K562 (cell line): ENCODE results near the gene FMN2. TPM values are rescaled to one million over a fixed set of nuclear protein-coding genes. Genes with fewer than 3 reads are reported as not detected.

Experiments
- ATAC-seq: fragments of 200-7000 bp; cut with Tn5 transposase; 3 replicates; pipeline ENCODE4 v1.9.1; 2020; ENCODE audit warnings: moderate library complexity
- BruUV-seq: library from RNA; stranded (reverse); fragments of 400-500 nt; replicated peaks from 2 replicates; lab custom pipeline; 2021; lab: Mats Ljungman, UMichigan
- CTCF ChIA-PET: fragments of 300-600 bp; formaldehyde crosslinking; extraction: SDS; loops from one replicate; lab custom pipeline; 2021; ENCODE audit warnings: low intra/inter-chr PET ratio; lab: Yijun Ruan, JAX
- POLR2A ChIA-PET: fragments of 300-600, 350-650 bp; sonication (Branson Sonifier 250); formaldehyde crosslinking; extraction: SDS; loops from one replicate; lab custom pipeline; 2021; ENCODE audit warnings: antibody characterized with exemption, inconsistent platforms; lab: Yijun Ruan, JAX
- DNase-seq, 4 experiments: peaks; one replicate each; pipeline versions ENCODE4 v3.0.0 to v3.0.0-alpha.2; 2011 to 2018; ENCODE audit warnings: low spot score in 3 of 4, mixed read lengths in 3 of 4; ENCODE audit errors: extremely low read depth in 1 of 4
- FAIRE-seq: peaks from 2 replicates; lab custom pipeline; 2011; peaks lifted over from hg19 to GRCh38; lab: Jason Lieb, UNC
- H2AFZ ChIP-seq: 2 replicates; pipeline ENCODE4 v1.6.0; 2011; ENCODE audit warnings: low read depth, low read length, control low read depth, inconsistent platforms
- H3K27ac ChIP-seq: fragments of 200-600 bp; 3 replicates; pipeline ENCODE4 v1.8.0; 2011; ENCODE audit warnings: low read depth, mild to moderate bottlenecking, control low read depth, inconsistent platforms, low read length, moderate library complexity, mixed read lengths; ENCODE audit errors: extremely low read depth
- H3K27me3 ChIP-seq, 2 experiments: fragments of 300-600 bp in 1 of 2; 2 replicates in 1 of 2; 3 replicates in 1 of 2; pipeline versions ENCODE4 v1.6.0 to v1.8.0; 2011; ENCODE audit warnings: inconsistent platforms in 2 of 2, low read length in 2 of 2, mild to moderate bottlenecking in 1 of 2, mixed read lengths in 1 of 2, moderate library complexity in 1 of 2; ENCODE audit not compliant: control insufficient read depth in 2 of 2, insufficient read depth in 2 of 2
- H3K36me3 ChIP-seq: fragments of 300-600 bp; 3 replicates; pipeline ENCODE4 v1.8.0; 2011; ENCODE audit warnings: mild to moderate bottlenecking, low read length, inconsistent platforms; ENCODE audit not compliant: control insufficient read depth, insufficient read depth
- H3K4me1 ChIP-seq, 2 experiments: fragments of 200-600 bp in 1 of 2; replicated peaks in 1 of 2; 2 replicates in 1 of 2; 3 replicates in 1 of 2; pipeline versions ENCODE4 v1.5.1 to v1.8.0; 2011; ENCODE audit warnings: inconsistent platforms in 2 of 2, low read length in 2 of 2, mild to moderate bottlenecking in 1 of 2, mixed read lengths in 1 of 2, moderate library complexity in 1 of 2; ENCODE audit not compliant: control insufficient read depth in 2 of 2, insufficient read depth in 2 of 2
- H3K4me2 ChIP-seq: 2 replicates; pipeline ENCODE4 v1.6.1; 2011; ENCODE audit warnings: low read length, control low read depth, inconsistent platforms, mixed read lengths; ENCODE audit not compliant: insufficient read depth
- H3K4me3 ChIP-seq: fragments of 200-600 bp; sonication (generic), shearing (Covaris generic); 2 replicates; pipeline ENCODE4 v1.5.1; 2016; ENCODE audit warnings: control low read depth, inconsistent platforms
- H3K79me2 ChIP-seq: fragments of 200-600 bp; 3 replicates; pipeline ENCODE4 v1.8.0; 2011; ENCODE audit warnings: low read length, inconsistent platforms; ENCODE audit not compliant: control insufficient read depth, insufficient read depth
- H3K9ac ChIP-seq, 2 experiments: 2 replicates each; pipeline versions ENCODE4 v1.6.0 to v1.6.1; 2011; ENCODE audit warnings: low read depth in 2 of 2, low read length in 2 of 2, control low read depth in 1 of 2, inconsistent platforms in 1 of 2, mild to moderate bottlenecking in 1 of 2, mixed read lengths in 1 of 2; ENCODE audit not compliant: insufficient read depth in 1 of 2
- H3K9me1 ChIP-seq: one replicate; pipeline ENCODE4 v1.6.0; 2011; ENCODE audit warnings: inconsistent platforms, mild to moderate bottlenecking, low read length, moderate library complexity; ENCODE audit not compliant: control insufficient read depth, insufficient read depth
- H3K9me3 ChIP-seq: replicated peaks from 2 replicates; pipeline ENCODE4 v1.5.1; 2011; ENCODE audit warnings: low read depth, low read length, inconsistent platforms; ENCODE audit not compliant: control insufficient read depth, insufficient read depth
- H4K20me1 ChIP-seq: replicated peaks from 2 replicates; pipeline ENCODE4 v1.6.1; 2011; ENCODE audit warnings: low read length, inconsistent platforms, mixed read lengths; ENCODE audit not compliant: control insufficient read depth, insufficient read depth
- CBFA2T3 ChIP-seq: fragments of 450-650 bp; IDR thresholded peaks from 2 replicates; pipeline ENCODE4 v1.6.1; 2017
- DIDO1 ChIP-seq: fragments of 450-650 bp; IDR thresholded peaks from 2 replicates; pipeline ENCODE4 v1.6.1; 2016; ENCODE audit warnings: low read depth, missing biosample characterization, missing genetic modification characterization
- HDAC1 ChIP-seq, 2 experiments: fragments of 450-650 bp; IDR thresholded peaks; 2 replicates each; pipeline ENCODE4 v1.6.1; 2016 to 2017; ENCODE audit warnings: inconsistent platforms in 1 of 2, mild to moderate bottlenecking in 1 of 2, moderate library complexity in 1 of 2
- HMG20A ChIP-seq: fragments of 450-650 bp; formaldehyde crosslinking; conservative IDR thresholded peaks from 2 replicates; pipeline ENCODE4 v1.4.0; 2020; ENCODE audit warnings: mild to moderate bottlenecking, mixed read lengths
- NFE2 ChIP-seq: IDR thresholded peaks from 2 replicates; pipeline ENCODE4 v1.6.1; 2014; ENCODE audit warnings: antibody characterized with exemption, low read depth
- RB1 ChIP-seq: fragments of 450-650 bp; IDR thresholded peaks from 2 replicates; pipeline ENCODE4 v1.6.1; 2017; ENCODE audit warnings: low read depth, mild to moderate bottlenecking
- RBM15 ChIP-seq: fragments of 200-400 bp; formaldehyde crosslinking; IDR thresholded peaks from 2 replicates; pipeline ENCODE4 v1.6.1; 2018; ENCODE audit warnings: mild to moderate bottlenecking, low read length, moderate library complexity; ENCODE audit not compliant: insufficient read depth
- TBL1XR1 ChIP-seq, 2 experiments: IDR thresholded peaks; 2 replicates each; pipeline ENCODE4 v1.6.1; 2012; ENCODE audit warnings: improper control_type of control experiment in 2 of 2, low read length in 2 of 2, mild to moderate bottlenecking in 1 of 2
- TCFL5 ChIP-seq: fragments of 250-450 bp; sonication (Bioruptor Pico); conservative IDR thresholded peaks from 2 replicates; pipeline ENCODE4 v1.6.1; 2021; ENCODE audit warnings: mild to moderate bottlenecking, moderate library complexity, matching md5 sums
- ZC3H11A ChIP-seq: IDR thresholded peaks from 2 replicates; pipeline ENCODE4 v1.6.1; 2012; ENCODE audit warnings: low read depth, low read length, improper control_type of control experiment
- ZFX ChIP-seq: sonication (generic); formaldehyde crosslinking; IDR thresholded peaks from 2 replicates; pipeline ENCODE4 v1.8.0; 2022; ENCODE audit warnings: mild to moderate bottlenecking, missing genetic modification reagents, moderate library complexity
- ZNF282 ChIP-seq: sonication (generic); formaldehyde crosslinking; IDR thresholded peaks from 2 replicates; pipeline ENCODE4 v1.8.1; 2023; ENCODE audit warnings: missing genetic modification reagents
- ZNF311 ChIP-seq: fragments of 250-450 bp; sonication (Bioruptor Pico); IDR thresholded peaks from 2 replicates; pipeline ENCODE4 v1.4.0; 2020; ENCODE audit warnings: mild to moderate bottlenecking, moderate library complexity
- ZNF79 ChIP-seq: fragments of 250-450 bp; sonication (Bioruptor Pico); IDR thresholded peaks from 2 replicates; pipeline ENCODE4 v1.4.0; 2020; ENCODE audit warnings: low read depth, mild to moderate bottlenecking, moderate library complexity
- WGBS: fragments of 100-300 bp; shearing (Covaris generic); methylation state at CpG from one replicate; pipeline ENCODE4 v1.1.6; 2016; ENCODE audit warnings: low coverage, mixed read lengths; ENCODE audit not compliant: insufficient coverage; ENCODE audit errors: missing lambda C conversion rate; 5-methylcytosine and 5-hydroxymethylcytosine counted together
- in situ Hi-C: fragments of 300-500 bp; cut with MboI; formaldehyde crosslinking; loops from 4 replicates; pipeline ENCODE4 v1.15.0; 2018; ENCODE audit warnings: inconsistent platforms, mixed read lengths
- intact Hi-C: fragments of 100-400 bp; cut with micrococcal nuclease; formaldehyde crosslinking; loops from 2 replicates; pipeline ENCODE4 v1.14.2; 2022
- polyA plus RNA-seq, 8 experiments: library from polyadenylated mRNA; depleted of rRNA in 4 of 8; stranded (reverse) in 5 of 8; unstranded in 3 of 8; fragments of >200 nt; fragmentation: Nextera tagmentation in 2 of 8; fragmentation: Illumina TruSeq in 1 of 8; extraction: Ambion mirVana in 2 of 8; extraction: Trizol in 1 of 8; gene quantifications; 2 replicates each; pipeline versions ENCODE4 v1.2.1 to v1.2.3, GENCODE V29; 2011 to 2014; ENCODE audit warnings: inconsistent platforms in 1 of 8, missing spikeins in 1 of 8
- total RNA-seq, 7 experiments: library from RNA; depleted of rRNA in 6 of 7; stranded (reverse); fragments of >200 nt in 6 of 7; fragmentation: Illumina TruSeq in 2 of 7; extraction: Trizol in 2 of 7; gene quantifications; 2 replicates each; pipeline versions ENCODE4 v1.2.1 to v1.2.3, GENCODE V29; 2011 to 2021; ENCODE audit warnings: low replicate concordance in 1 of 7
- TF ChIP-seq, protein P1 (sequence below): sonication (generic); formaldehyde crosslinking; IDR thresholded peaks from 2 replicates; pipeline ENCODE4 v1.8.0; 2022; ENCODE audit warnings: mild to moderate bottlenecking, missing genetic modification reagents
- TF ChIP-seq, protein P2 (sequence below): fragments of 250-450 bp; sonication (Bioruptor Pico); IDR thresholded peaks from 2 replicates; pipeline ENCODE4 v1.4.0; 2020; ENCODE audit warnings: mild to moderate bottlenecking, moderate library complexity
- TF ChIP-seq, protein P3 (sequence below): fragments of 250-450 bp; sonication (Bioruptor Pico); IDR thresholded peaks from 2 replicates; pipeline ENCODE4 v1.8.0; 2021; ENCODE audit warnings: mild to moderate bottlenecking, moderate library complexity

FMN2 gene
- total and polyA plus RNA-seq, 9 of the 15 experiments (the other 6 are each of a cell fraction or from before 2014, with no cell fraction given), result 0.15 to 0.45 (median 0.16) TPM; not detected in 3

DNA sequence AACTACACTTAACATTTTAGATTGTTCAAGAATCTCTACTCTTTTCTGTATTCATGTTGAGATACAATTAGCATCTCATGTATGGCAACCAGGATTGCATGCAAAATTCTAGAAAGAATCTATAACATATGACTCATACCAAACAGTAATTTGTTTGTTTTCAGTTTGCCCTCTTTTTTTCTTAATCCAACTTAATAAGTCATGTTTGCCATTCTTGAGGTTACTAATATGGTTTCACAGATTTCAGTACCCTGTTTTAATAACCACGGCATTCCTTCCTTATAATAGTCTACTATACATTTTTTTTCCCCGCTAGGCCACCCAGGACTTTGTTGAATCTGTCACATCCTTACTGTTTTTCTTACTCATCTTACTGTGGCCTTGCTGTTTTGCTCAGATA lies 140.8 kb downstream of the FMN2 start (continued):
- TF ChIP-seq TCFL5 (CRISPR knock-in tag) (no peak), ZNF282 (CRISPR knock-in tag) (no peak), ZNF79 (CRISPR knock-in tag) (no peak), DIDO1 (tag) (no peak), CBFA2T3 (no peak), ZC3H11A (no peak), HMG20A (no peak)
- TF ChIP-seq, protein P1, sequence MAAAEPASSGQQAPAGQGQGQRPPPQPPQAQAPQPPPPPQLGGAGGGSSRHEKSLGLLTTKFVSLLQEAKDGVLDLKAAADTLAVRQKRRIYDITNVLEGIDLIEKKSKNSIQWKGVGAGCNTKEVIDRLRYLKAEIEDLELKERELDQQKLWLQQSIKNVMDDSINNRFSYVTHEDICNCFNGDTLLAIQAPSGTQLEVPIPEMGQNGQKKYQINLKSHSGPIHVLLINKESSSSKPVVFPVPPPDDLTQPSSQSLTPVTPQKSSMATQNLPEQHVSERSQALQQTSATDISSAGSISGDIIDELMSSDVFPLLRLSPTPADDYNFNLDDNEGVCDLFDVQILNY (CRISPR knock-in tag), result no peak

DNA sequence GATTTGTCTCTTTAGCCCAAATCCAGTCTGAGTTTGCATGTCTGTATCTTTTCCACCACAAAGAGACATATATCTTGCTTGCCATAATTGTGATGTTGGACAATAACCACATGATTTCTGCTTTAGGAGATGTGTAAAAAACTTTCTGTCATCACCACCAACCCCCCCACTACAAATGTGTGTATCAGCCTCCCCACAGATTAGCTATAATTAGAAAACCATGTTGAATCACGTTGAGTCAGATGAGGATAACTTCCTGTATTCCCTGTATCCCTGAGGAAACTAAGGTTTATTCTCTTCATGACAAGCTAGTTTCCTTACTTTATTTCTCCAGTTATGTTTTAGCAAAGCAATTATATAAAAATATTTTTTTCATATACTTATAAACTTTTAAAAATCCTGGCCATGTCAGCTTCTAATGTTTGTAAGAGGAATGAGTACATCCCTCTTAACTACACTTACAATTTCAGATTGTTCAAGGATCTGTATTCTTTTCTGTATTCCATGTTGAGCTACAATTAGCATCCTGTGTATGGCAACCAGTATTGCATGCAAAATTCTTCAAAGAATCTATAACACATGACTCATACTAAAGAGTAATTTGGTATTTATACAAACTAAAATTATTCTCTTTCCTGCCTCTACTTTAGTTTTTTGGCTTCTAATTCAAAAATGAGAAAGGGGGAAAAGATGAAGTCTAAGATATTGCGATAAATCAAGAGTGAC lies 143.0 kb downstream of the FMN2 start:
- 0% methylated on average over 2 of the region's 2 CpGs for WGBS
- no peaks in the 10 kb centered on the region for H3K9me1 ChIP-seq
- FAIRE-seq, result no peak
- BruUV-seq, result no TSS peak
- no peak overlapping the region for H2AFZ ChIP-seq
- H3K4me1 ChIP-seq, result no peaks in the 10 kb centered on the region
- no peak overlapping the region for H3K27ac ChIP-seq
- no peak overlapping the region for H3K4me2 ChIP-seq
- CTCF ChIA-PET, result no interaction called here
- H3K9me3 ChIP-seq, result no peaks in the 10 kb centered on the region; the same call in none of the 2 replicates
- POLR2A ChIA-PET, result no interaction called here
- in situ Hi-C loops (no loop called here), intact Hi-C loops (no loop called here)
- no peaks in the 10 kb centered on the region for H3K36me3 ChIP-seq
- DNase-seq, result no peak
- no peak overlapping the region for H3K9ac ChIP-seq
- no peaks in the 10 kb centered on the region for H4K20me1 ChIP-seq
- H3K27me3 ChIP-seq, result no peaks in the 10 kb centered on the region
- no peaks in the 10 kb centered on the region for H3K79me2 ChIP-seq
- ATAC-seq, result no peak
- H3K4me3 ChIP-seq, result no peak overlapping the region
- TF ChIP-seq TBL1XR1 (IDR thresholded peaks at IDR 0.05; ENCODE audit: low read length in 2 of 2), result no peak
- TF ChIP-seq, protein P2, sequence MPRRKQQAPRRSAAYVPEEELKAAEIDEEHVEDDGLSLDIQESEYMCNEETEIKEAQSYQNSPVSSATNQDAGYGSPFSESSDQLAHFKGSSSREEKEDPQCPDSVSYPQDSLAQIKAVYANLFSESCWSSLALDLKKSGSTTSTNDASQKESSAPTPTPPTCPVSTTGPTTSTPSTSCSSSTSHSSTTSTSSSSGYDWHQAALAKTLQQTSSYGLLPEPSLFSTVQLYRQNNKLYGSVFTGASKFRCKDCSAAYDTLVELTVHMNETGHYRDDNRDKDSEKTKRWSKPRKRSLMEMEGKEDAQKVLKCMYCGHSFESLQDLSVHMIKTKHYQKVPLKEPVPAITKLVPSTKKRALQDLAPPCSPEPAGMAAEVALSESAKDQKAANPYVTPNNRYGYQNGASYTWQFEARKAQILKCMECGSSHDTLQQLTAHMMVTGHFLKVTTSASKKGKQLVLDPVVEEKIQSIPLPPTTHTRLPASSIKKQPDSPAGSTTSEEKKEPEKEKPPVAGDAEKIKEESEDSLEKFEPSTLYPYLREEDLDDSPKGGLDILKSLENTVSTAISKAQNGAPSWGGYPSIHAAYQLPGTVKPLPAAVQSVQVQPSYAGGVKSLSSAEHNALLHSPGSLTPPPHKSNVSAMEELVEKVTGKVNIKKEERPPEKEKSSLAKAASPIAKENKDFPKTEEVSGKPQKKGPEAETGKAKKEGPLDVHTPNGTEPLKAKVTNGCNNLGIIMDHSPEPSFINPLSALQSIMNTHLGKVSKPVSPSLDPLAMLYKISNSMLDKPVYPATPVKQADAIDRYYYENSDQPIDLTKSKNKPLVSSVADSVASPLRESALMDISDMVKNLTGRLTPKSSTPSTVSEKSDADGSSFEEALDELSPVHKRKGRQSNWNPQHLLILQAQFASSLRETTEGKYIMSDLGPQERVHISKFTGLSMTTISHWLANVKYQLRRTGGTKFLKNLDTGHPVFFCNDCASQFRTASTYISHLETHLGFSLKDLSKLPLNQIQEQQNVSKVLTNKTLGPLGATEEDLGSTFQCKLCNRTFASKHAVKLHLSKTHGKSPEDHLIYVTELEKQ (CRISPR knock-in tag), result no peak
- TF ChIP-seq ZFX (CRISPR knock-in tag), result no peak
- TF ChIP-seq, protein P3, sequence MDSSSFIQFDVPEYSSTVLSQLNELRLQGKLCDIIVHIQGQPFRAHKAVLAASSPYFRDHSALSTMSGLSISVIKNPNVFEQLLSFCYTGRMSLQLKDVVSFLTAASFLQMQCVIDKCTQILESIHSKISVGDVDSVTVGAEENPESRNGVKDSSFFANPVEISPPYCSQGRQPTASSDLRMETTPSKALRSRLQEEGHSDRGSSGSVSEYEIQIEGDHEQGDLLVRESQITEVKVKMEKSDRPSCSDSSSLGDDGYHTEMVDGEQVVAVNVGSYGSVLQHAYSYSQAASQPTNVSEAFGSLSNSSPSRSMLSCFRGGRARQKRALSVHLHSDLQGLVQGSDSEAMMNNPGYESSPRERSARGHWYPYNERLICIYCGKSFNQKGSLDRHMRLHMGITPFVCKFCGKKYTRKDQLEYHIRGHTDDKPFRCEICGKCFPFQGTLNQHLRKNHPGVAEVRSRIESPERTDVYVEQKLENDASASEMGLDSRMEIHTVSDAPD (CRISPR knock-in tag), result no peak
- TF ChIP-seq RBM15, result no peak
- no peak for TF ChIP-seq HDAC1 (IDR thresholded peaks at IDR 0.05)
- TF ChIP-seq RB1, result no peak
- no peak for TF ChIP-seq NFE2
- TF ChIP-seq ZNF311 (CRISPR knock-in tag), result no peak
